Measurements from ENCODE around the gene NOLC1. TPM values are rescaled to one million over a fixed set of nuclear protein-coding genes. Genes with fewer than 3 reads are reported as not detected.

NOLC1 gene
- total and polyA plus RNA-seq, 2 donors (not counting 1 experiment from before 2014, with no cell fraction given) = 16.5 to 64.7 TPM

- no peak overlapping the region for H3K4me3 ChIP-seq (replicated peaks in 1 of 4; ENCODE audit: control extremely low read depth in 1 of 4, insufficient read depth in 1 of 4, low read depth in 3 of 4, low read length in 4 of 4)
- no peak overlapping the region for H2AFZ ChIP-seq (ENCODE audit: low read length)
- no peaks in the 10 kb centered on the region for H3K4me1 ChIP-seq (ENCODE audit: control insufficient read depth, extremely low read depth, insufficient read depth, low read length)
- no peak overlapping the region for H3K4me2 ChIP-seq (ENCODE audit: extremely low read depth, insufficient read depth, low read length)
- DNase-seq (ENCODE audit: low read depth in 2 of 2) = no peak
- TF ChIP-seq EZH2 (IDR thresholded peaks at IDR 0.05; ENCODE audit: low read length, missing control alignments) (no peak), CTCF (conservative IDR thresholded peaks at IDR 0.05 in 1 of 2, IDR thresholded peaks at IDR 0.05 in 1 of 2; ENCODE audit: low read depth in 1 of 2, low read length in 2 of 2) (no peak)
- no peaks in the 10 kb centered on the region for H3K27me3 ChIP-seq (ENCODE audit: control insufficient read depth, insufficient read depth, low read length)
- no peaks in the 10 kb centered on the region for H4K20me1 ChIP-seq (ENCODE audit: control insufficient read depth, extremely low read depth, insufficient read depth, low read length)
- no peak overlapping the region for H3K9ac ChIP-seq (ENCODE audit: insufficient read depth, low read length)
- H3K79me2 ChIP-seq (ENCODE audit: control insufficient read depth, insufficient read depth, low read length) = peaks cover 57% of the 10 kb centered on the region
- peaks cover 36% of the 10 kb centered on the region for H3K36me3 ChIP-seq (ENCODE audit: control insufficient read depth, insufficient read depth, low read length)
- no peaks in the 10 kb centered on the region for H3K9me3 ChIP-seq (ENCODE audit: control insufficient read depth, insufficient read depth, low read depth, low read length)
- H3K27ac ChIP-seq (ENCODE audit: insufficient read depth, low read length) = no peak overlapping the region
Observed at GRCh38 chr10:102141583-102142107, 10.5 kb upstream of the NOLC1 start.

- no peaks in the 10 kb centered on the region for H4K20me1 ChIP-seq (ENCODE audit: control insufficient read depth, extremely low read depth, insufficient read depth, low read length)
- H3K36me3 ChIP-seq (ENCODE audit: control insufficient read depth, insufficient read depth, low read length) = peaks cover 36% of the 10 kb centered on the region
Observed at GRCh38 chr10:102146971-102147428, 5.2 kb upstream of the NOLC1 start.

GRCh38 chr10:102147561-102147960 is 4.6 kb upstream of the NOLC1 start:
- Histone ChIP-seq H3K9me3 (ENCODE audit: control insufficient read depth, insufficient read depth, low read depth, low read length) (no peaks in the 10 kb centered on the region), H3K4me1 (ENCODE audit: control insufficient read depth, extremely low read depth, insufficient read depth, low read length) (peaks cover 4% of the 10 kb centered on the region), H3K36me3 (ENCODE audit: control insufficient read depth, insufficient read depth, low read length) (peaks cover 36% of the 10 kb centered on the region), H4K20me1 (ENCODE audit: control insufficient read depth, extremely low read depth, insufficient read depth, low read length) (no peaks in the 10 kb centered on the region), H2AFZ (ENCODE audit: low read length) (no peak overlapping the region), H3K27me3 (ENCODE audit: control insufficient read depth, insufficient read depth, low read length) (no peaks in the 10 kb centered on the region), H3K79me2 (ENCODE audit: control insufficient read depth, insufficient read depth, low read length) (peaks cover 9% of the 10 kb centered on the region), H3K4me2 (ENCODE audit: extremely low read depth, insufficient read depth, low read length) (no peak overlapping the region), H3K27ac (ENCODE audit: insufficient read depth, low read length) (no peak overlapping the region), H3K4me3 (replicated peaks in 1 of 4; ENCODE audit: control extremely low read depth in 1 of 4, insufficient read depth in 1 of 4, low read depth in 3 of 4, low read length in 4 of 4) (no peak overlapping the region), H3K9ac (ENCODE audit: insufficient read depth, low read length) (no peak overlapping the region)
- TF ChIP-seq CTCF (conservative IDR thresholded peaks at IDR 0.05 in 1 of 2, IDR thresholded peaks at IDR 0.05 in 1 of 2; ENCODE audit: low read depth in 1 of 2, low read length in 2 of 2) (no peak), EZH2 (IDR thresholded peaks at IDR 0.05; ENCODE audit: low read length, missing control alignments) (no peak)
- DNase-seq (ENCODE audit: low read depth in 2 of 2) = no peak

More at GRCh38 chr10:102146971-102147428, 5.2 kb upstream of the NOLC1 start:
- Histone ChIP-seq H3K9me3 (ENCODE audit: control insufficient read depth, insufficient read depth, low read depth, low read length) (no peaks in the 10 kb centered on the region), H3K4me1 (ENCODE audit: control insufficient read depth, extremely low read depth, insufficient read depth, low read length) (peaks cover 4% of the 10 kb centered on the region), H3K9ac (ENCODE audit: insufficient read depth, low read length) (no peak overlapping the region), H3K4me2 (ENCODE audit: extremely low read depth, insufficient read depth, low read length) (no peak overlapping the region), H3K4me3 (replicated peaks in 1 of 4; ENCODE audit: control extremely low read depth in 1 of 4, insufficient read depth in 1 of 4, low read depth in 3 of 4, low read length in 4 of 4) (no peak overlapping the region), H3K27ac (ENCODE audit: insufficient read depth, low read length) (no peak overlapping the region), H2AFZ (ENCODE audit: low read length) (no peak overlapping the region), H3K27me3 (ENCODE audit: control insufficient read depth, insufficient read depth, low read length) (no peaks in the 10 kb centered on the region), H3K79me2 (ENCODE audit: control insufficient read depth, insufficient read depth, low read length) (peaks cover 7% of the 10 kb centered on the region)
- DNase-seq (ENCODE audit: low read depth in 2 of 2) = no peak
- no peak for TF ChIP-seq CTCF (conservative IDR thresholded peaks at IDR 0.05 in 1 of 2, IDR thresholded peaks at IDR 0.05 in 1 of 2; ENCODE audit: low read depth in 1 of 2, low read length in 2 of 2)
- no peak for TF ChIP-seq EZH2 (IDR thresholded peaks at IDR 0.05; ENCODE audit: low read length, missing control alignments)
